Loucy (cell line): ENCODE results near the gene TUBA1A.

Experiments
- CTCF ChIP-seq: fragments of 200-600 bp; sonication (generic); conservative IDR thresholded peaks from 2 replicates; pipeline ENCODE4 v1.5.1; 2014; ENCODE audit warnings: mild to moderate bottlenecking, antibody characterized with exemption, low read length
- EZH2phosphoT487 ChIP-seq: fragments of 200-600 bp; IDR thresholded peaks from 2 replicates; pipeline ENCODE4 v1.6.1; 2018; ENCODE audit warnings: antibody characterized with exemption, mild to moderate bottlenecking, moderate library complexity, borderline replicate concordance

- TF ChIP-seq CTCF (no peak), EZH2phosphoT487 (no peak)
Measured at GRCh38 chr12:49138999-49139398, 49.9 kb downstream of the TUBA1A start.
